Neutrophil (primary cell): ENCODE measurements around the gene ITM2C.

Experiments
- H3K27ac ChIP-seq: fragments of 200-600 bp; sonication (generic); 2 replicates; pipeline ENCODE4 v1.5.1; 2016; ENCODE audit warnings: mild to moderate bottlenecking, moderate library complexity
- H3K27me3 ChIP-seq: fragments of 200-600 bp; sonication (generic); 2 replicates; pipeline ENCODE4 v1.6.0; 2016; ENCODE audit warnings: mild to moderate bottlenecking
- H3K36me3 ChIP-seq: fragments of 200-600 bp; sonication (generic); 2 replicates; pipeline ENCODE4 v1.5.1; 2017
- H3K4me1 ChIP-seq, 2 experiments: fragments of 200-600 bp in 1 of 2; sonication (generic) in 1 of 2; 1 replicate in 1 of 2; 2 replicates in 1 of 2; pipeline versions ENCODE4 v1.5.1 to v1.6.1; 2013 to 2016; ENCODE audit warnings: low read depth in 1 of 2, low read length in 1 of 2, mild to moderate bottlenecking in 1 of 2, moderate library complexity in 1 of 2; ENCODE audit not compliant: control insufficient read depth in 1 of 2, insufficient read depth in 1 of 2
- H3K4me3 ChIP-seq, 2 experiments: fragments of 200-600 bp in 1 of 2; sonication (generic) in 1 of 2; 1 replicate in 1 of 2; 2 replicates in 1 of 2; pipeline ENCODE4 v1.5.1; 2013 to 2016; ENCODE audit warnings: low read depth in 1 of 2, low read length in 1 of 2, mild to moderate bottlenecking in 1 of 2, moderate library complexity in 1 of 2
- H3K9me3 ChIP-seq: fragments of 200-600 bp; sonication (generic); 2 replicates; pipeline ENCODE4 v1.5.1; 2016
- TF ChIP-seq, protein P1 (sequence below): fragments of 200-600 bp; sonication (generic); IDR thresholded peaks from 2 replicates; pipeline ENCODE4 v1.5.1; 2016; ENCODE audit warnings: antibody characterized with exemption

ITM2C gene

DNA sequence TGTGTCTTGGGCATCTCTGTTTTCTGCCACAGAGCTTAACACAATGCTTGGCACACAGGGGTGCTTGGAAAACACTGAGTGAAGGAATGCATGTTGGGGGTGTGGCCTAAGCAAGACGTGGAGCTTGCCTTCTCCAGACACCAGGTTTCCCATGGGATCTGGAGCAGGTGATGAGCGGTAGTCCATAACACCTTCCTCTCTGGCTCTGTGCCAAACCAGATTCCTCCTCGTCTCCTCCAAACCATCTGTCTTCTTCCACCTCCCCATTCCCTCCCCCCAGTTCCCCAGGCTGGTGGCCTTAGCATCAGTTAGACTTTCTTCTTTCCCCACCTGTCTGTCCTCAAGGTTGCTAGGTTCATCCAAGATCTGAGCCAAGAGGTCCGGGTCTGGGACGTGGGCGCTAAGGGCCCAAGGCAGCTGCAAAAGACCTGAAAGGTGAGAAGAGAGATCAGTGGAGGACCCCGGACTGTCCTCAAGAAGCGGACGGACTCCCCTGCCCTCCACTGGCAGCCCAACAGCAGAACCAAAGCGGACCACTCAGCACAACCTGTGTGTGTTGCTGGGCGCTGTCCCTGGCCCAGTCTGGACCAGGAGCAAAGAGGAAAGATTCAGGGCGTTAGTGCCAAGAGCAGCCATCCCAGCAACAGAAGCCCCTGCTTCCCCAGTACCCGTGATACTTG, 1.2 kb upstream of the ITM2C start:
- no peaks in the 10 kb centered on the region for H3K9me3 ChIP-seq
- TF ChIP-seq, protein P1, sequence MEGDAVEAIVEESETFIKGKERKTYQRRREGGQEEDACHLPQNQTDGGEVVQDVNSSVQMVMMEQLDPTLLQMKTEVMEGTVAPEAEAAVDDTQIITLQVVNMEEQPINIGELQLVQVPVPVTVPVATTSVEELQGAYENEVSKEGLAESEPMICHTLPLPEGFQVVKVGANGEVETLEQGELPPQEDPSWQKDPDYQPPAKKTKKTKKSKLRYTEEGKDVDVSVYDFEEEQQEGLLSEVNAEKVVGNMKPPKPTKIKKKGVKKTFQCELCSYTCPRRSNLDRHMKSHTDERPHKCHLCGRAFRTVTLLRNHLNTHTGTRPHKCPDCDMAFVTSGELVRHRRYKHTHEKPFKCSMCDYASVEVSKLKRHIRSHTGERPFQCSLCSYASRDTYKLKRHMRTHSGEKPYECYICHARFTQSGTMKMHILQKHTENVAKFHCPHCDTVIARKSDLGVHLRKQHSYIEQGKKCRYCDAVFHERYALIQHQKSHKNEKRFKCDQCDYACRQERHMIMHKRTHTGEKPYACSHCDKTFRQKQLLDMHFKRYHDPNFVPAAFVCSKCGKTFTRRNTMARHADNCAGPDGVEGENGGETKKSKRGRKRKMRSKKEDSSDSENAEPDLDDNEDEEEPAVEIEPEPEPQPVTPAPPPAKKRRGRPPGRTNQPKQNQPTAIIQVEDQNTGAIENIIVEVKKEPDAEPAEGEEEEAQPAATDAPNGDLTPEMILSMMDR = no peak
- peaks cover 35 to 42% of the 10 kb centered on the region in 2 experiments for H3K4me1 ChIP-seq
- H3K4me3 ChIP-seq = no peak overlapping the region
- H3K27ac ChIP-seq = no peak overlapping the region
- H3K27me3 ChIP-seq = peaks cover 66% of the 10 kb centered on the region
- no peaks in the 10 kb centered on the region for H3K36me3 ChIP-seq

- H3K36me3 ChIP-seq = no peaks in the 10 kb centered on the region
- H3K27me3 ChIP-seq = peaks cover 66% of the 10 kb centered on the region
- no peak overlapping the region for H3K27ac ChIP-seq
- TF ChIP-seq, protein P1 = no peak
- H3K9me3 ChIP-seq = no peaks in the 10 kb centered on the region
- H3K4me3 ChIP-seq = peak overlapping the region; percentile 48 to 70
- peaks cover 37 to 45% of the 10 kb centered on the region in 2 experiments for H3K4me1 ChIP-seq
These were observed 579 bp upstream of the ITM2C start for GRCh38 chr2:230864122-230864604.

- Histone ChIP-seq H3K27me3 (peaks cover 66% of the 10 kb centered on the region), H3K36me3 (no peaks in the 10 kb centered on the region), H3K4me3 (peak overlapping the region; percentile 48 to 70), H3K9me3 (no peaks in the 10 kb centered on the region), H3K4me1 (peaks cover 45 to 56% of the 10 kb centered on the region in 2 experiments), H3K27ac (no peak overlapping the region)
- TF ChIP-seq, protein P1 = no peak
These were observed 594 bp downstream of the ITM2C start for GRCh38 chr2:230865307-230865765.

- Histone ChIP-seq H3K4me3 (peak overlapping the region; percentile 48 to 70), H3K27me3 (peaks cover 59% of the 10 kb centered on the region), H3K9me3 (no peaks in the 10 kb centered on the region), H3K36me3 (no peaks in the 10 kb centered on the region), H3K4me1 (peaks cover 50 to 58% of the 10 kb centered on the region in 2 experiments), H3K27ac (no peak overlapping the region)
- TF ChIP-seq, protein P1 = no peak
These were observed 1.3 kb downstream of the ITM2C start for GRCh38 chr2:230865766-230866755.

GRCh38 chr2:230866756-230867523, 2.2 kb downstream of the ITM2C start:
- Histone ChIP-seq H3K4me3 (no peak overlapping the region), H3K36me3 (no peaks in the 10 kb centered on the region), H3K9me3 (no peaks in the 10 kb centered on the region), H3K4me1 (peaks cover 50 to 58% of the 10 kb centered on the region in 2 experiments), H3K27me3 (peaks cover 50% of the 10 kb centered on the region), H3K27ac (no peak overlapping the region)
- TF ChIP-seq, protein P1 = no peak
